Hindlimb muscle (tissue), 1 donor: ENCODE results near the gene CCDC80. TPM values are rescaled to one million over a fixed set of nuclear protein-coding genes. Genes with fewer than 3 reads are reported as not detected.

ENCODE experiments used
- DNase-seq: peaks from one replicate; pipeline ENCODE4 v3.0.0-alpha.2; 2013
- polyA plus RNA-seq: library from polyadenylated mRNA; unstranded; fragments of 120-200 nt; gene quantifications from one replicate; pipeline ENCODE4 v1.2.1, GENCODE V29; 2013; ENCODE audit not compliant: insufficient read length

Gene CCDC80
- polyA plus RNA-seq, 1 donor = 59.4 TPM

DNA sequence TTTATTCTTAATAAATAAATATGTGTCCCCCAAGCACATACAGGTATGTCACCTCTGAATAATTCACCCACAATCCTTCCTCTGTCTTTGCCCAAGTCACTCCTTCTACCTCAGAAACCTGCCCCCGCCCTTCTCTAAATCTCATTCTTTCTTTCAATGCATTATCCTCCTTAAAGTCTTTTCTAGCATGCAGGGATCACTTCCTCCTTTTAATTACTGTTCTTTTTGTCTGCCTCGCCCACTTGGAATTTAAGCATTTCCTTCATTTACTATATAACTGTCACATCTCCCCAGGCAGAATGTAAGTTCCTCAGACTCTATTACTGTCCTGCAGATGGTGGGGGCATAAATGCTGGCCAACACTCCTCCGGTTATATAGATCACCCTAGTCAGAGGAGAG is 7.8 kb downstream of the CCDC80 start:
- DNase-seq = no peak

DNA sequence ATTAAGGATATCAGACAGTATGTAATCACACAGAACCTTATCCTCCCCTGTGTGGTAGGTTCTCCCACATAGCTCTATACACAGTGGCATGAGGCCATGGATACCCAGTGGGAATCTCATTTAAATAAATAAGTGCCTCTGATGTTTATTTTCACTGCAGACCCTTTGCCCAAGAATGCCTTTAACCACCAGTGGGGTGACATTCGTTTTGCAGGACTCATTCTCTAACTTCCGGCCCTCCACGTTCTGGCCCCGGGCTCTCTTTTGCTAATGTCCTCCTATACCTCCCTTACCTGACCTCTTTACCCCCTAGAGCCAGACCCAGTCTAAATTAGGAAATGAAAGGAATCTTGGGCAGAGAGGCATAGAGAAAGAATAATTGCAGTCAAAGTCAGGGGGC is 8.3 kb downstream of the CCDC80 start:
- no peak for DNase-seq

DNA sequence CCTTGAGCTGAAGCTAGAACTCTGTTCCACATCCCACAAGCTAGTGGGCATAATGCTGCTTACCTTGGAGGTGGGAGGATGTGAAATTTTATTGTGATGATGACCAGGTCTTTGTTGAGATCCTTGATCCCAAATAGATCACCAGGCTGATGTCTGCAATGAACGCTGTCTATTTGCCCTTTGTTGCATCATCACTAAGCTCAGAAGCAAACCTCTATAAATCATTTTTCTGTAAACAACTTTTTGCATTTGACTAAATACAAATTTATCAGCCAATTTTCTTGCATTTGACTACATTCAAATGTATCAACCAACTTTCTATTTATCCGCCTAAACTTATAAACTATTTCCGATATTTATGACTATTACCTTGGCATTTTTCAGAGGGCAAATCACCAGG is 9.7 kb downstream of the CCDC80 start:
- no peak for DNase-seq

- DNase-seq = peak; percentile 76
Measured at GRCh38 chr3:112629425-112629824, 11.5 kb downstream of the CCDC80 start.

GRCh38 chr3:112627919-112628466 is 12.9 kb downstream of the CCDC80 start:
- DNase-seq = no peak

- DNase-seq = peak; percentile 59
Measured at GRCh38 chr3:112627419-112627818, 13.5 kb downstream of the CCDC80 start.

DNA sequence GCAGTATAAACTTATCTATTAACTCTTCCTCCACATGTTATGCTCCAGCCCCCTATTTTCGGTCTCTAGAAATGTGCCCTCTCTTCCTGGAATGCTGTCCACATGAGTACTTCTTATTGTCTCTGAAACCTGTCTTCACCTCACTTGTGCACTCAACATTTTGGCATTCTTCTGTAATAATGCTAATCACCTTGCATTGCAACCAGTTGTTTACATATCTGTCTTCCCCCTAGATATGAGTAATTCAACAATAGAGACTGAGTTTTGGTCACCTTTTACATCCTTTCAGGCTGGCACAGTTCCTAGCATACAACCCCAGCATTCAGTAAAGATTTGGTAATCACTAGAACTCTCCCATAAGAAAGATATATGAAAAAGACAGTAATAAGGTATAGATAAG is 17.2 kb downstream of the CCDC80 start:
- DNase-seq = no peak

GRCh38 chr3:112623213-112623612 is 17.7 kb downstream of the CCDC80 start:
- DNase-seq = no peak

GRCh38 chr3:112619295-112619694 is 21.6 kb downstream of the CCDC80 start:
- no peak for DNase-seq

- DNase-seq = no peak
Measured at GRCh38 chr3:112617285-112617684, 23.7 kb downstream of the CCDC80 start.

GRCh38 chr3:112615989-112616731 is 24.8 kb downstream of the CCDC80 start:
- DNase-seq = no peak

- no peak for DNase-seq
Measured at GRCh38 chr3:112611752-112612515, 29.0 kb downstream of the CCDC80 start.

DNA sequence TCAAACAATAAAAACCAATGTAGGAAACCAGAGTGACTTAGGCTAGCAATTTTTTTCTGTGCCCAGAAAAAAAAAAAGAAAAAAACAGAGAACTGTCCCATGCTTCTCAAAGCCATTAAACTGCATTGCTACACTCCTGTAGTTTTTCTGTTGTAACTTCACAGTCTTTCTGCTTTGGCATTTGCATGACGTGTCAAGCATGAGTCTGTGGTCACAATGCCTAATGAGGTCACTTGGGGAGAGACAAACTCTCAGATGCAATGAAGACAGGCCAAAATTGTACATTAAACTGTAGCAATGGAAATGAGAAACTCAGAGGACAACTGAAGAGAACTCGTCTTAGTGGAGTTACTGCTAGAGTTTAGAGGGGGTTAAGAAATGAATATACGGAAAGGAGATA is 30.8 kb downstream of the CCDC80 start:
- no peak for DNase-seq

- no peak for DNase-seq
Measured at GRCh38 chr3:112607863-112608262, 33.1 kb downstream of the CCDC80 start.

DNA sequence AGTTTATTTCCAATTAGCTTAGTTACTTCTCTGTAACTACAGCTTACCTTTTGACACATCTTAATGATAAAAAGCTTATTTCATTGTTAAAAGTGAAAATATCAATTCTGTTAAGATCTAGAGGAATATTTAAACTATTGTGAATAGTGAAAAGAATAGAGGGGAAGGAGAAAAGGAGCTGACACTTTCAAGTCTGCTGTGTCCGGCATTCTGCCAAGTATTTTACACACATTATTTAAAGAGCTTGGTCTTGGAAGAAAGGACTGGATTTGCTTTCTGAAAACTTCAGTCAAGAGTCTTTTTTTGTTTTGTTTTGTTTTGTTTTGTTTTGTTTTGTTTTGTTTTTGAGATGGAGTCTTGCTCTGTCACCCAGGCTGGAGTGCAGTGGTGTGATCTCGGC is 34.8 kb downstream of the CCDC80 start:
- no peak for DNase-seq

DNA sequence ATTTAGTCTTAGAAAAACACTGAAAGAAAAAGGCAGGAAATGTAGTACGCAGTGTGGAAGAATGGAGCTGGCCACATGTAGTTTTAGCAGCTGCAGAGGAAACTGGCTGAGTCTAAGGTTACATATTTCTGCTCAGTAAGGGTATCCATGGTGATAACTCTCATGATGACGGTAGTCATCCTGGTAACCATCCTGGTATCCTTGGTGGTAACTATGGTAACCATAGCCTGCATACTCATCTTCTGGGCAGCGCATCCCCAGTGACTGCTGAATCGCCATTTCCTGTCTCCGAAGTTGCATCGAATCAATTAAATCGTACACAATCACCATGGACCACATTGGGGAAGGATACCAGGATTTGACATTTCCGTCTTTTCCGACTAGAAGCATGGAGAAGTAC is 35.7 kb downstream of the CCDC80 start:
- peak; percentile 36 for DNase-seq

DNA sequence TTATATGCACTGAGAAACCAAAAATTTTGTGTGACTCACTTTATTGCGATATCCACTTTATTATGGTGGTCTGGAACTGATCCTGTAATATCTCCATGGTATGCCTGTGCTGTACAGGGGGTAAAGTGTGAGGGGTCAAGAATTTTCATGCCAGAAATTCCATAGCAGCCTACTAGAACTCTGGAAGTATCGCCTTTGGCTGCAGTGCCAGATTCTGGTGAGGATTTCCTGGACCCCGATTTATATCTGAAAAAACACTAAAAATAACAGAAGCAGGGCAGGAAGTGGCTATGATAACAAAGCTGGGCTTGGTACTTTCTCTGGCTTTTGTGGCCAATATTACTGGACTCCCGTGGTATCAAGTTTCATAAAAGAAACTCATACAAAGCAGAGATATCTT is 36.4 kb downstream of the CCDC80 start:
- no peak for DNase-seq

GRCh38 chr3:112602217-112602838 is 38.6 kb downstream of the CCDC80 start:
- DNase-seq = no peak

DNA sequence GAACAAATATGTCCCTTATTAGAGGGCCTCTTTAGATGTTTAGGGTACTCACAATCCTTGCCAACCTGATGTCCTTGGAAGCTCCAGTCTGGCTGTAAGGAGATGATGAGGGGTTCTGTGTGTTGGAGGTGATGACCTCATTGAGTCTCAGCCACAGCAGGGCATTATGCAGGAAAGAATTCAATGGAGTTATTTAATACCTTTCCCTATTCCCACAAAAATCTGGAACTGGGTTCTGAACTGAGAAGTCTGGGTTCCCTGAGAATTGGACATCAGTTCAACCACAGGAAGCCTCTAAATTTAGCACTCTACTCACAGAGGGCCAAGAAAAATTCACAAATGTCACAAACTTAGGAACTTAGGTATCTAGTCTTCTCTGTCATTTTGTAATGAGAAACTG is 42.2 kb downstream of the CCDC80 start:
- no peak for DNase-seq

- no peak for DNase-seq
Measured at GRCh38 chr3:112597945-112598344, 43.0 kb downstream of the CCDC80 start.

- DNase-seq = no peak
Measured at GRCh38 chr3:112594856-112595255, 46.1 kb downstream of the CCDC80 start.

DNA sequence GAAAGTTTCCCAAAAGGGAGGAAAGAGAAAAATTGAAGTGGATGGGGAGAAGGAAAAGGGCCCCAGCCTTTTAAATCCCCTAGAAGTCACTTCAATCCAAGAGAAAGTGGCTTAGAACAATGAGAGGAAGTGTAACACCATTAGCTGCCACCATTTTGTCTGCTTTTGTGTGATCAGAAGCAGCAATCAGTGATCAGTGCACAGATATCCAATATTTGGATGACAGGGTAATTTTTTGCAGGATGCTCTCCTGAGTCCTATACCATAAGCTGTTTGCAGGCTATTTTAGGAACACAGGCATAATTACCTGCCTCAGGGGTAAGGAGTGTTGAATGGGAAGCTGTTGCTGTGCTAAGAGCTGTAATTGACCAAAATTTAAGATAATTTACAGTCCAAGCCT is 47.7 kb downstream of the CCDC80 start:
- no peak for DNase-seq

DNA sequence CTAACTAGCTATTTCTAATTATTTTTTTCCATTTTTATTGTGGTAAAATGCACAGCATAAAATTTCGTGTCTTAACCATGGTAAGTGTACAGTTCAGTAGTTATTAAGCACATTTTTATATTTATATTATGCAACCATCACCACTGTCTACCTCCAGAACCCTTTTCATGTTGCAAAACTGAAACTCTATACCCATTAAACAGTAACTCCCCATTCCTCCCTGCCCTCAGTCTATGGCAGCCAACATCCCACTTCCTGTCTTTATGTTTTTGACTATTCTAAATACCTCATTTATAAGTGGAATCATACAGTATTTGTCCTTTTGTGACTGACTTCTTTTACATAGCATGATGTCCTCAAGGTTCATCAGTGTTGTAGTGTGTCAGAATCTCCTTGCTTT is 53.6 kb downstream of the CCDC80 start:
- DNase-seq = no peak
